ENCODE data around the gene UPK2.
A peak's percentile ranks its signal among the peaks of the same experiment; 100 is the strongest.

Gene UPK2

DNA sequence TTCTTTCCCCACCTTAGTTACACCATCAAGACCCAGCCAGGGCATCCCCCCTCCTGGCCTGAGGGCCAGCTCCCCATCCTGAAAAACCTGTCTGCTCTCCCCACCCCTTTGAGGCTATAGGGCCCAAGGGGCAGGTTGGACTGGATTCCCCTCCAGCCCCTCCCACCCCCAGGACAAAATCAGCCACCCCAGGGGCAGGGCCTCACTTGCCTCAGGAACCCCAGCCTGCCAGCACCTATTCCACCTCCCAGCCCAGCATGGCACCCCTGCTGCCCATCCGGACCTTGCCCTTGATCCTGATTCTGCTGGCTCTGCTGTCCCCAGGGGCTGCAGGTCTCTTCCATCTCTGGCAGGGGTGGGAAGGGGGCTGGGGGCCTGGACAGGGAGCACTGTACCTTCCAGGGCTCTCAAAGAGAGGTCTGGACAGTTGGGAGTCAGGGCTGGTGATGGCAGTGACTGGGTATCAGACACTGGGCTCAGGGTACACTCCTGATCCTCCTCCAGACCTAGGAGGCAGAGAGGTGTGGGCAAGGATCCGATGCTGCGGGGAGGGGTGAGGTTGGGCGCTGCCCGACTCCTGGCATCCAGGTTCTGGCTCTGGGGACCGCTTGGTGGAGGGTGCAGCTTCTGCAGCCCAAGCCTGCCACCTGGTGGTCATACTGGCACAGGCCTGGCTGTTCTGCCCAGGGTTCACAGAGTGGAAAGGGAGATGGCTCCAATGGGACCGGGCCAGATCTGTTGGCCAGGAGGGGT is at the start of gene UPK2:
Gene UPK2, plus strand, starts transcription at position 205 of the 753 bp plus-strand sequence. Its CDS starts 53 bp downstream, at position 258.
- peak; percentile 69 for DNase-seq
- in situ Hi-C loops (cut with HindIII; ENCODE audit: low pct_ligation_motif_present, low sequenced_read_pairs), result no loop called here
- Histone ChIP-seq H3K27me3 (replicated peaks) (peaks cover 5% of the 10 kb centered on the region), H3K4me3 (ENCODE audit: low read depth, low read length) (no peak within 1 kb of the TSS), H3K36me3 (replicated peaks) (no peaks in the 10 kb centered on the region), H3K27ac (no peak within 1 kb of the TSS)
- peak; percentile 98 for TF ChIP-seq CTCF (IDR thresholded peaks at IDR 0.05; ENCODE audit: low read depth, low read length, missing control alignments)

DNA sequence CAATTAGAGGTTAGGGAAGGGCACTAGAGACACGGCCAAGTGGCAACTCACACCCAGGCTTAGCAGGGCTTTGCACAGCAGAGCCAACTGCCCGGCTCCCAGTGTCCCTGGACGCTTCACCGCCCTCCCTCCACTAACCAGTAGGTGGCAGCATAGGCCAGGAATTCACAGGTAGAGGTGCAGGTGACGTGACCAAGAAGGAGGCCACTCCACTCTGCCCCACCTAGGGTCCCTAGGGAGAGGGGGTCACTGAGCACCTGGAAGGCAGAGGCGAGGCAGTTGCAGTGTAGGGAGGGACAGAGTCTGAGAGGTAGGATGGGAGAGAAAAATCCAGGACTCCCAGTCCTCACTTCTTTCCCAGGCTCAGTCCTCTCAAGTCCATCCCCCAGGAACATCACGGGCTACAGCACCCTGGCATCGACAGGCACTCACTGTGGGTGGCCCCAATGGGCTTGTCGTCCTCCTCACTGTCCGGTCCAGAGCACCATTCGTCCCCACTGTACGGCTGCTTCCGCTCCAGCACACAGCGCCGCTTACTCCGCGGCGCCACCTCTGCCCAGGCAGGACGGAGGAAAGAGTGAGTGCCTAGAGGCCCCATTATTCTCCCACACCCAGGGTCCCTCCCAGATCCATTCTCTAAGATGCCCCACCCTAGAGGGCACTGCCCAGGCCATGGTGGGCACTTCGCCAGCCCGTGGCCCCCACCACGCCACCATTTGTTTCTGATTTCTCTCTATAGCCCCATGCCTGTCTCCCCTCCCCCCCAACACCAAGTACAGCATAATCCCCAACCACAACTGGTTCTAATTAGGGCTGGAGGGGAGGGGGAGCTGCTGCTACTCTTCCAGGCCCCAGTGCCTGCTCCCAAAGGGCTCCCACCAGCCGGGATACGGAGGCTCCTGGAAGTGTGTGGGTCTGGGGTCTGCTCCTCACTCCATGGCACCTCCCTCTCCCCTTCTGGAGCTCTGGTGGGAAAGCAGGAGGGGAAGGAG is 48.8 kb upstream of the UPK2 start:
- no peak for DNase-seq
- Histone ChIP-seq H3K4me3 (ENCODE audit: low read depth, low read length) (no peak overlapping the region), H3K27me3 (replicated peaks) (no peaks in the 10 kb centered on the region), H3K36me3 (replicated peaks) (peaks cover 36% of the 10 kb centered on the region), H3K27ac (no peak overlapping the region)
- in situ Hi-C loops (cut with HindIII; ENCODE audit: low pct_ligation_motif_present, low sequenced_read_pairs), result no loop called here
- peak; percentile 92 for TF ChIP-seq CTCF (IDR thresholded peaks at IDR 0.05; ENCODE audit: low read depth, low read length, missing control alignments)

- in situ Hi-C loops (cut with HindIII; ENCODE audit: low pct_ligation_motif_present, low sequenced_read_pairs), result no loop called here
- no peak overlapping the region for H3K4me3 ChIP-seq (ENCODE audit: low read depth, low read length)
- DNase-seq, result no peak
- peaks cover 31% of the 10 kb centered on the region for H3K36me3 ChIP-seq (replicated peaks)
- no peak overlapping the region for H3K27ac ChIP-seq
- TF ChIP-seq CTCF (IDR thresholded peaks at IDR 0.05; ENCODE audit: low read depth, low read length, missing control alignments), result no peak
- no peaks in the 10 kb centered on the region for H3K27me3 ChIP-seq (replicated peaks)
Observed at GRCh38 chr11:118908264-118908663, 47.8 kb upstream of the UPK2 start.

- in situ Hi-C loops (cut with HindIII; ENCODE audit: low pct_ligation_motif_present, low sequenced_read_pairs), result no loop called here
- Histone ChIP-seq H3K27me3 (replicated peaks) (no peaks in the 10 kb centered on the region), H3K27ac (peak overlapping the region; percentile 98), H3K36me3 (replicated peaks) (peaks cover 23% of the 10 kb centered on the region), H3K4me3 (ENCODE audit: low read depth, low read length) (peak overlapping the region; percentile 43)
- TF ChIP-seq CTCF (IDR thresholded peaks at IDR 0.05; ENCODE audit: low read depth, low read length, missing control alignments), result no peak
- peak; percentile 72 for DNase-seq
Observed at GRCh38 chr11:118908901-118909618, 47.0 kb upstream of the UPK2 start.

DNA sequence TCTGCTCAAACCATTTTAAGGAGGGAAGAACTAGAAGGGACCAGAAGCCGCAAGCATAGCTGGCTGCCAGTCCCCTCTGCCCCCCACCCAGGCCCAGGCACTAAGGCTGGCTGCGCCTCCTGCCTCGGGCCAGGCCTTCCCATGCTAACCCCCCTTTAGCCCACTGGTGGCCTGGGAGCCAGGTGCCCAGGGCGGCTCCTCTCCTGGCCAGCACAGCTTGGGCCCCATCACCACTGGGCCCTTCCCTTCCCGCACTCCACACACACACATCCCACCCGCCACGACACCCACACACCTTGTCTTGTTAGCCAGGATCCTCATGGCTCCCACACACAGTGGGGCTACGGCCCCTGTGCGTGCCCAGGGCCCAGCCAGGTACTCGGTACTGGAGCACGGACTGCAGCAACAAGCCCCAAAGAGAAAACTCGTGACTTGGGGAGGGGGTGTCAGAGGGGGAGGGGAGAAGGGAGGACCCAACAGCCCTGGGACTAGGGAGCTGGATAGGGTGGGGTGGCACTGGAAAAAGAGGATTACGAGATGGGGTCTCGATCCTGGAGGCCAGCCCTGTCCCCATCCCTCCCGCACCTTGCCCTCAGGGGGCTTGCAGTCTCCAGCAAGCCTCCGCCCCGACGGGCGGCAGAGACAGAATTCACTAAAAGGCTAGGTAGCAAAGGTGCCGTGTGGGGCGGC is 46.3 kb upstream of the UPK2 start:
- DNase-seq, result no peak
- Histone ChIP-seq H3K36me3 (replicated peaks) (peaks cover 18% of the 10 kb centered on the region), H3K27me3 (replicated peaks) (no peaks in the 10 kb centered on the region), H3K4me3 (ENCODE audit: low read depth, low read length) (peak overlapping the region; percentile 43), H3K27ac (peak overlapping the region; percentile 98)
- no peak for TF ChIP-seq CTCF (IDR thresholded peaks at IDR 0.05; ENCODE audit: low read depth, low read length, missing control alignments)
- in situ Hi-C loops (cut with HindIII; ENCODE audit: low pct_ligation_motif_present, low sequenced_read_pairs), result no loop called here
